Neural progenitor cell (in vitro differentiated cells): ENCODE data around the gene NSG2.

Experiments used
- EZH2 ChIP-seq: fragments of 200-600 bp; sonication (generic); IDR thresholded peaks from 2 replicates; pipeline ENCODE4 v1.6.1; 2017; ENCODE audit warnings: antibody characterized with exemption, mild to moderate bottlenecking, moderate library complexity
- TF ChIP-seq, protein P1 (sequence below): fragments of 200-600 bp; sonication (generic); IDR thresholded peaks from 2 replicates; pipeline ENCODE4 v1.5.1; 2017; ENCODE audit warnings: antibody characterized with exemption, mild to moderate bottlenecking

DNA sequence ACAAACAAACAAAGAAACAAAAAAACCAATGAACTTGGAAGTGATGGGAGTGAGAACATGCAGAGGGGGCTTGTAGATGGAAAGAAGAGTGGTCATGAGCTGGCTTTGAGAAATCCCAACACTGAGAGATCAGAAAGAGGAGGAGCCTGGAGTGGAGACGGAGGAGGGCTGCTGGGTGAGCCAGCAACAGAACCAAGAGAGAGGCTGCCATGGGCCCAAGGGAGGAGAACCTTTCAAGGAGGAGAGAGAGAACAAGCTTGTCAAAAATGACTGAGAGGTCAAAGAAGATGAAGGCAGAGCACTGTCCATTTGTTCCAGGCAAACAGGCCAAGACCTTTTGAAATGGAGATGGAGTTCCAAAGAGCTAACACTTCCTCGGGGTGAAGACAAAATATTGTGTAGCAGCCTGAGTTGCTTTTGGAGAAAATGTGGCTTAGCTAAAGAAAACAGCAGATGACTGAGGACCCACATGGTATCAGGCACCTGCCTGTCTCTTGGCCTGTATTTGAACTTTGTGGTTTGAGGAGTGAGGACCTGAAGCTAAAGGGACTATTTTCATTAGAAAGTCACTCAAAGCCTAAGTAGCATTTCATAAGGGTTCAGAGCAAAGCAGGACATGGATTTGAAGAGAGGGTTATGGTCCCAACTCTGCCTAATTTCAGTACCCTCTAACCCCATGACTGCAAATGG lies 13.1 kb downstream of the NSG2 start:
- TF ChIP-seq, protein P1, sequence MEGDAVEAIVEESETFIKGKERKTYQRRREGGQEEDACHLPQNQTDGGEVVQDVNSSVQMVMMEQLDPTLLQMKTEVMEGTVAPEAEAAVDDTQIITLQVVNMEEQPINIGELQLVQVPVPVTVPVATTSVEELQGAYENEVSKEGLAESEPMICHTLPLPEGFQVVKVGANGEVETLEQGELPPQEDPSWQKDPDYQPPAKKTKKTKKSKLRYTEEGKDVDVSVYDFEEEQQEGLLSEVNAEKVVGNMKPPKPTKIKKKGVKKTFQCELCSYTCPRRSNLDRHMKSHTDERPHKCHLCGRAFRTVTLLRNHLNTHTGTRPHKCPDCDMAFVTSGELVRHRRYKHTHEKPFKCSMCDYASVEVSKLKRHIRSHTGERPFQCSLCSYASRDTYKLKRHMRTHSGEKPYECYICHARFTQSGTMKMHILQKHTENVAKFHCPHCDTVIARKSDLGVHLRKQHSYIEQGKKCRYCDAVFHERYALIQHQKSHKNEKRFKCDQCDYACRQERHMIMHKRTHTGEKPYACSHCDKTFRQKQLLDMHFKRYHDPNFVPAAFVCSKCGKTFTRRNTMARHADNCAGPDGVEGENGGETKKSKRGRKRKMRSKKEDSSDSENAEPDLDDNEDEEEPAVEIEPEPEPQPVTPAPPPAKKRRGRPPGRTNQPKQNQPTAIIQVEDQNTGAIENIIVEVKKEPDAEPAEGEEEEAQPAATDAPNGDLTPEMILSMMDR = no peak
- no peak for TF ChIP-seq EZH2
